ENCODE measurements around the gene SLIRP. TPM values are rescaled to one million over a fixed set of nuclear protein-coding genes. Genes with fewer than 3 reads are reported as not detected.
"Not testable (repeated sequence)": the region's sequence is repeated elsewhere in the genome, so short reads cannot be mapped to it uniquely, and the experiment has no call there.

Gene SLIRP
- total RNA-seq (386 and 439 TPM in 2 replicates), polyA plus RNA-seq (466 and 662 TPM in 2 replicates)

DNA sequence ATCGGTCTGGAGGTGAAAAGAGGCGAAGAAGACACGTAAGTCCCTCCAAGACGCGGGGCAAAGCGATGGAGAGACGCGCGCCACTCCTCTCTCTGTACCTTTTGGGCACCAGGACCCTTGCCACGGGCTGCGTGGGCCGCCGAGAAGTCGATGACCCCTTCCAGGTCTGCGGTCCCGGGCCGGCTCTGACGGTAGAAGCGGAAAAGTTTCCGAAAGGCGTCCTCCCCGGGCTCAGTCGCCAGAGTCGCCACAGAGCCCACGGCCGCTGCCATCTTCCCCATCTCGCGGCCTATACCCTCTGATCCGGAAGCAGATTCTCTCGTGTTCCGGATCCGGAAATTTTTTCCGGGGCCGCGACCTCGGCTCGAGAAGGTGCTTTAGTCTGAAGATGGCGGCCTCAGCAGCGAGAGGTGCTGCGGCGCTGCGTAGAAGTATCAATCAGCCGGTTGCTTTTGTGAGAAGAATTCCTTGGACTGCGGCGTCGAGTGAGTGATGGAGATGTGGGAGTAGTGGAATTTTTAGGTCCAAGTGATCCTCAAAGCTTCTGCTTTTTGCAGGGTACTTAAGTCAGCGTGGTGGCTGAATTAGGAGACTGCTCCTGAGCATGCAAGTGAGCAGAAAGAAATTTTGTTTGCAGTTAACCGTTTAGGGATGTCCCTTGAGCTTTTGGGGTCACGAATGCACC, at the start of gene SLIRP, which contains the start of gene ALKBH1:
SLIRP (plus strand) TSS at position 380 of the 685 bp plus-strand sequence; CDS start at position 389, 9 bp downstream.
ALKBH1 (minus strand) TSS at position 300 of the 685 bp plus-strand sequence; CDS start at position 281, 19 bp downstream.
- TF ChIP-seq, protein P1, sequence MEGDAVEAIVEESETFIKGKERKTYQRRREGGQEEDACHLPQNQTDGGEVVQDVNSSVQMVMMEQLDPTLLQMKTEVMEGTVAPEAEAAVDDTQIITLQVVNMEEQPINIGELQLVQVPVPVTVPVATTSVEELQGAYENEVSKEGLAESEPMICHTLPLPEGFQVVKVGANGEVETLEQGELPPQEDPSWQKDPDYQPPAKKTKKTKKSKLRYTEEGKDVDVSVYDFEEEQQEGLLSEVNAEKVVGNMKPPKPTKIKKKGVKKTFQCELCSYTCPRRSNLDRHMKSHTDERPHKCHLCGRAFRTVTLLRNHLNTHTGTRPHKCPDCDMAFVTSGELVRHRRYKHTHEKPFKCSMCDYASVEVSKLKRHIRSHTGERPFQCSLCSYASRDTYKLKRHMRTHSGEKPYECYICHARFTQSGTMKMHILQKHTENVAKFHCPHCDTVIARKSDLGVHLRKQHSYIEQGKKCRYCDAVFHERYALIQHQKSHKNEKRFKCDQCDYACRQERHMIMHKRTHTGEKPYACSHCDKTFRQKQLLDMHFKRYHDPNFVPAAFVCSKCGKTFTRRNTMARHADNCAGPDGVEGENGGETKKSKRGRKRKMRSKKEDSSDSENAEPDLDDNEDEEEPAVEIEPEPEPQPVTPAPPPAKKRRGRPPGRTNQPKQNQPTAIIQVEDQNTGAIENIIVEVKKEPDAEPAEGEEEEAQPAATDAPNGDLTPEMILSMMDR (IDR thresholded peaks at IDR 0.05; ENCODE audit: low read depth, low read length) = no peak
- H3K4me1 ChIP-seq (ENCODE audit: low read depth) = peaks cover 15% of the 10 kb centered on the region
- no peaks in the 10 kb centered on the region for H3K27me3 ChIP-seq
- H3K27ac ChIP-seq = peak within 1 kb of the TSS; percentile 57
- no peaks in the 10 kb centered on the region for H3K9me3 ChIP-seq (ENCODE audit: low read depth)
- H3K36me3 ChIP-seq = peaks cover 27% of the 10 kb centered on the region
- peak; percentile 78 to 92 for DNase-seq (ENCODE audit: low read depth in 1 of 2, low spot score in 1 of 2)
- peak within 1 kb of the TSS; percentile 88 for H3K4me3 ChIP-seq

DNA sequence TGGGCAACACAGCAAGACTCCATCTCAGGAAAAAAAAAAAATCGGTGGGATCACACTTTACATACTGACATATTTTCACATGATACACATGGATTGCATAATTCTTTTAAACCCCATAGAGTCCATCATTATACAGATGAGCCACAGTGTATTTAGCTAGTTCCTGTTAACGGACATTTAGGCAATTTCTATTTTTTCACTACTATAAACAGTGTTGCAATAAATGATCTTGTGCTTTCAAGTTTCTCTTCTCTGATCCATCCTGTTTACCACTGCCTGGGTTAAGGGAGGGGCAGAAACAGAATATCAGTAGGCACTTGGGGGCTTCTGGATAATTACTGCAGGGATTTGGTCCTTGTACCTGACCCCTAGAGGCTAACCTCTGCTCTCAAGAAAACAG, 48.1 kb upstream of the SLIRP start:
- no peaks in the 10 kb centered on the region for H3K4me1 ChIP-seq (ENCODE audit: low read depth)
- no peaks in the 10 kb centered on the region for H3K27me3 ChIP-seq
- H3K9me3 ChIP-seq (ENCODE audit: low read depth) = no peaks in the 10 kb centered on the region
- H3K4me3 ChIP-seq = no peak overlapping the region
- no peaks in the 10 kb centered on the region for H3K36me3 ChIP-seq
- H3K27ac ChIP-seq = no peak overlapping the region
- DNase-seq (ENCODE audit: low read depth in 1 of 2, low spot score in 1 of 2) = no peak
- TF ChIP-seq, protein P1 (IDR thresholded peaks at IDR 0.05; ENCODE audit: low read depth, low read length) = no peak

DNA sequence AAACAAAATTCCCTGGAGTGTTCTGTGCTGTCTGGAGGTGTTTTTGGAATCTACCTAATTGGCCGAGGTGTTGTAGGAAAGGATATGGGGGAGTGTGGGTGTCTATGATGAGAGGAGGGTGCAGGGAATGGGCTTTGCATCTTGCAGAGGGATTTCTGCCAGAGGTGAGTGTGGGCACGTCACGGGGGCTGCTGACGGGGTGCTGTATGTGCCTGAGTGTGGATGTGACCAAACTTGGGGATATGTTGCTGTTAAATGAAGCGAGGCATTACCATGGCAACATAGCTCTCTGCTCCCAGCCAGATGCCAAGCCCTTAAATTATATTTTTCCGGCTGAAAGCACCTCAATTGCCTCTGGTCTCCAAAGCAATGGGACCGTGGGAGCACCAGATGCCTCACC, 47.1 kb upstream of the SLIRP start:
- Histone ChIP-seq H3K27ac (no peak overlapping the region), H3K4me3 (no peak overlapping the region), H3K27me3 (no peaks in the 10 kb centered on the region), H3K4me1 (ENCODE audit: low read depth) (no peaks in the 10 kb centered on the region), H3K36me3 (no peaks in the 10 kb centered on the region), H3K9me3 (ENCODE audit: low read depth) (no peaks in the 10 kb centered on the region)
- TF ChIP-seq, protein P1 (IDR thresholded peaks at IDR 0.05; ENCODE audit: low read depth, low read length) = no peak
- no peak for DNase-seq (ENCODE audit: low read depth in 1 of 2, low spot score in 1 of 2)

- not testable (repeated sequence) for DNase-seq (ENCODE audit: low read depth in 1 of 2, low spot score in 1 of 2); H3K9me3 ChIP-seq (ENCODE audit: low read depth); H3K4me3 ChIP-seq; H3K27me3 ChIP-seq; H3K36me3 ChIP-seq; H3K4me1 ChIP-seq (ENCODE audit: low read depth); H3K27ac ChIP-seq
Observed at GRCh38 chr14:77661562-77661961, 46.3 kb upstream of the SLIRP start.

- H3K27ac ChIP-seq = no peak overlapping the region
- TF ChIP-seq, protein P1 (IDR thresholded peaks at IDR 0.05; ENCODE audit: low read depth, low read length) = no peak
Observed at GRCh38 chr14:77663293-77663692, 44.6 kb upstream of the SLIRP start.

DNA sequence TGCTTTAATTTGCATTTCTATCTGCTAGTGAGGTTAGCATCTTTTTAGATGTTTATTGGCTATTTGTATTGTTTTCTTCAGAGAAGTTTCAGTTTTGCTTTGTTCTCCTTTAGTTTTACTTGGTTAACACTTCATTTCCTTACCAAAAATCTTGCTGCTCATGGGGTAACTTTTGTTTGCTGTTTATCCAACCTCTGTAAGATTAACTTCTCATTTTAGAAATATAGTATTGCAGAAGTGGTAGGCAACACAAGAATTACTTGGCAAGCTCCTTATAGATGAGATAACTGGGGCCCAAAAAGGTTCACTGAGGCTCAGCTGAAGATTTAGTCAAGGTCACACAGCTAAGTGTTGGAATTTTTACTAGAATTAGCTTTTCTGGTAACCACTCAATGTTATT, 40.6 kb upstream of the SLIRP start:
- H3K9me3 ChIP-seq (ENCODE audit: low read depth) = no peaks in the 10 kb centered on the region
- no peaks in the 10 kb centered on the region for H3K36me3 ChIP-seq
- no peak for DNase-seq (ENCODE audit: low read depth in 1 of 2, low spot score in 1 of 2)
- no peak overlapping the region for H3K27ac ChIP-seq
- H3K4me1 ChIP-seq (ENCODE audit: low read depth) = no peaks in the 10 kb centered on the region
- TF ChIP-seq, protein P1 (IDR thresholded peaks at IDR 0.05; ENCODE audit: low read depth, low read length) = no peak
- no peak overlapping the region for H3K4me3 ChIP-seq
- no peaks in the 10 kb centered on the region for H3K27me3 ChIP-seq

More at GRCh38 chr14:77663293-77663692, 44.6 kb upstream of the SLIRP start:
- Histone ChIP-seq H3K36me3 (no peaks in the 10 kb centered on the region), H3K27me3 (no peaks in the 10 kb centered on the region), H3K4me3 (no peak overlapping the region), H3K4me1 (ENCODE audit: low read depth) (no peaks in the 10 kb centered on the region), H3K9me3 (ENCODE audit: low read depth) (no peaks in the 10 kb centered on the region)
- no peak for DNase-seq (ENCODE audit: low read depth in 1 of 2, low spot score in 1 of 2)

Data from cardiac muscle cell (in vitro differentiated cells and primary cell).